IPS DF 6.9 (cell line): ENCODE measurements around the gene LRP1B.

Experiments used
- DNase-seq: peaks from one replicate; pipeline ENCODE4 v3.0.0-alpha.2; 2013; ENCODE audit warnings: low read depth, low spot score
- H3K27ac ChIP-seq: one replicate; pipeline ENCODE4 v1.5.1; 2013; ENCODE audit warnings: low read length, control low read depth
- H3K27me3 ChIP-seq: 2 replicates; pipeline ENCODE4 v1.6.1; 2013; ENCODE audit warnings: mild to moderate bottlenecking, low read length; ENCODE audit not compliant: control insufficient read depth, insufficient read depth
- H3K36me3 ChIP-seq: 2 replicates; pipeline ENCODE4 v1.6.1; 2013; ENCODE audit warnings: low read length; ENCODE audit not compliant: control insufficient read depth, insufficient read depth
- H3K4me1 ChIP-seq: 2 replicates; pipeline ENCODE4 v1.6.1; 2013; ENCODE audit warnings: low read length; ENCODE audit not compliant: control insufficient read depth, insufficient read depth
- H3K4me3 ChIP-seq: 2 replicates; pipeline ENCODE4 v1.5.1; 2013; ENCODE audit warnings: mild to moderate bottlenecking, low read length
- H3K9me3 ChIP-seq: 2 replicates; pipeline ENCODE4 v1.6.1; 2013; ENCODE audit warnings: low read length, inconsistent platforms; ENCODE audit not compliant: control insufficient read depth, insufficient read depth
- WGBS: extraction: QIAGEN DNeasy Blood & Tissue Kit; methylation state at CpG from one replicate; pipeline ENCODE4 v1.1.7; 2013; ENCODE audit warnings: mixed read lengths, missing lambda C conversion rate; ENCODE audit not compliant: insufficient read length, insufficient coverage; 5-methylcytosine and 5-hydroxymethylcytosine counted together

The LRP1B gene

DNA sequence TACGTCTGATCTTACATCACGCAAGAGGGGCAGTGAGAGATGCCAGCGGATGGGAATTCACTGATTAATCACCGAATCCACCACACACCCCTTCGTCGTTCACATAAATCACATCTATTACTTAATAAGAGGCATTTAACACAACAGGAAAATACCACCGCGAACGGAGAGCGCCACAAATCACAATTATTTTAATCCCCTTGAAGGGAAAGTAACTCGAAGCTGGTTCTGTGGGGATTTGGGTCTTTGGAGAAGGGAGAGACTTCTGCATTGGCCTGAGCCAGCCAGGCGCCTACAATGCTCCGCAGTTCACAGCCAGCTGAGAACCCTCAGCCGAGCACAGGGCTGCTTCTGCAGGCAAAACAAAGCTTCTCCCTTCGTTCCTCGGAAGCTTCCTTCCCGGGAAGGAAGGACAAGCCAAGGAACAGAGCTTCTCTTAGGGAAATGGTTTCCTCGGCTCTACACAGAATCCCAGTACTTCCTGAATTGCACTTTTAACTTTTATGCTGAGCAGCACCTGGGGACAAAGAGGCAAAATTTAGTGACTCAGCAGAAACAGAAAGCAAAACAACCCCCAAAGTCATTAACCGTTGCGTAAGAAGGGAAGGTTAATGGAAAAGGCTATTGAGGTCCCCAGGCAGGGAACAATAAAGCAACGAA lies at the start of gene LRP1B:
Gene LRP1B, minus strand, starts transcription at position 7 of the 660 bp plus-strand sequence. CDS start 287 bp downstream, outside the sequence.
- DNase-seq = no peak
- Histone ChIP-seq H3K4me3 (peak within 1 kb of the TSS; percentile 43; the same call in 1 of the 2 replicates), H3K27ac (no peak within 1 kb of the TSS), H3K36me3 (no peaks in the 10 kb centered on the region), H3K9me3 (no peaks in the 10 kb centered on the region), H3K27me3 (peaks cover 13% of the 10 kb centered on the region; the same call in 1 of the 2 replicates), H3K4me1 (no peaks in the 10 kb centered on the region)
- WGBS = no CpG with 5 or more reads among the region's 21 CpGs

DNA sequence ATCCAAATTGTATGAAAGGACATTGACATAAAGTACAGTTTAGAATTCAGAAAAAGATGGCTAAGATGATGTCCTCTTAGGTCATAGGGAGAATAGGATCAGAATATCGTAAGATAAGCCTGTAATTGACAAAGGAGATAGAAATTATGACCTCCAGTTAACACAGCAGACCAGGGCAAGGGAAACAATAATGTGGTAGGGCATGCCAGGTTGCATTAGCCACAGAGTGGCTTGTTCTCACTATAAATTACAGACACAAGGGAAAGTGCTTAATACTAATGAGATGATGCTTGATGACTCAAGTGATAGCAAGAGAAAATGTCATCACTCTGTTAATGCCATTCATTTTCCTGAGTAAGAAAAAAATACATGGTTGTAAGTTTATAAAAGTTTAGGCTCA lies 48.9 kb upstream of the LRP1B start:
- Histone ChIP-seq H3K27me3 (no peaks in the 10 kb centered on the region), H3K9me3 (no peaks in the 10 kb centered on the region), H3K27ac (no peak overlapping the region), H3K36me3 (no peaks in the 10 kb centered on the region), H3K4me1 (no peaks in the 10 kb centered on the region), H3K4me3 (no peak overlapping the region)
- no CpG with 5 or more reads among the region's 1 CpG for WGBS
- DNase-seq = no peak

DNA sequence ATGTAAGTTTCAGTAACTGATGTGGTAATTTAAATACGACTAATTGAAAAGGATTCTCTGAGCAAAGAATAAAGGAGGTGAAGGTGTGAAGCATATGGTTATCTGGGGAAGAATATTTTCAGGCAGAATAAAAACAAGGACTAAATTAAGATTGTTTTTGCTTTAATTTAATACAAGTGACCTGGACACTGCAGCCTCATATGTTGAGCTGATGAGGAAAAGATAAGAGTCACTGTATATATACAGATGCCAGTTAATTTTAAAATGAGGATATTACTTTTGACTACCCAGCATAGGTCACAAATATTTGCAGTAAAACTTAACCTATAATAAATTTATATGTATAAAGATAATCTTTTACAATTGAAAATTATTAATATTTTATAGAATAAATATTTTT lies 47.8 kb upstream of the LRP1B start:
- WGBS = 100% methylated on average over 1 of the region's 1 CpG
- H3K36me3 ChIP-seq = no peaks in the 10 kb centered on the region
- DNase-seq = no peak
- no peak overlapping the region for H3K27ac ChIP-seq
- no peak overlapping the region for H3K4me3 ChIP-seq
- no peaks in the 10 kb centered on the region for H3K27me3 ChIP-seq
- no peaks in the 10 kb centered on the region for H3K4me1 ChIP-seq
- no peaks in the 10 kb centered on the region for H3K9me3 ChIP-seq

DNA sequence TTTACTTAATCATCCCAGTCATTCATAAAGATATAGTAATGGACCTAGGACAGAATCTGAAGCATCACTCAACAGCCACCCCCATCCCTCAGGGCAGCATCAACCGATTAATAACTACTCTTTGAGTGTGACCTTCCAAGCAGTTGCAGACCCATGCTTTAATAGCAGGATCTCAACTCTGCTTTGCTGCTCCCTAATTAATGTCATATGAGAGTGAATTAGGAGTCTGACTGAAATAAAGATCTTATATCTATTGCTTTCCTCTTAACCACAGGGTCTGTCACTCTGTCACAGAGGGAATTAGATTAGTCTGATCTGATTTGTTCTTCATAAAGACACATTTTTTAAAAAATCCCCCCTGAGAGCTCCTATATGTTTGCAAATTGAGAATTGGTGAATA lies 46.1 kb upstream of the LRP1B start:
- no peak for DNase-seq
- no peaks in the 10 kb centered on the region for H3K4me1 ChIP-seq
- H3K36me3 ChIP-seq = no peaks in the 10 kb centered on the region
- no peaks in the 10 kb centered on the region for H3K27me3 ChIP-seq
- H3K27ac ChIP-seq = no peak overlapping the region
- no peaks in the 10 kb centered on the region for H3K9me3 ChIP-seq
- WGBS = no CpG with 5 or more reads among the region's 1 CpG
- no peak overlapping the region for H3K4me3 ChIP-seq

DNA sequence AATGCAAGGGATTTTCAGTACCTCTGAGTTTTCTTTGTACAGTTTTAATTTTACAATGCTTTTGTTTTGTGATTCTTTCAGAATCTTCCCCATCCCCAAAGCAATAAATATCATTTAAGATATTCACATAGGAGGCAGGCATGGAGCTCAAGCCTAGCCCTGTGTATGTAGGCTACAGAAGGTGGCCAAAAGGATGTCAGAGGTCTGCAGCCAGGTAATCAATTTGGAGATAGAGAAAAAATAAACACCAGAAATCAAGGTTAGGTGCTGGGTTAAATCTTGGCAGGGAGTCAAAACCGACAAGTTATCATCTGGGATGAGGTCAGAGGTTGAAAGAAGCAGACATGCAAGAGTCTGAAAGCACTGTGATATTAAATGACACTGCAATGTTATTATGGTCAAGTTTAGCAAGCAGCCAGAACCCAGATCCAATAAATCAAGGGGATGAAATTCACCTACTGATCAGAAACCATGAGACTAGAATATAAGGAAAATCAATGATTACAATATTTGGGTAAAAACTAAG lies 45.1 kb upstream of the LRP1B start:
- Histone ChIP-seq H3K4me3 (no peak overlapping the region), H3K27me3 (no peaks in the 10 kb centered on the region), H3K9me3 (no peaks in the 10 kb centered on the region), H3K4me1 (no peaks in the 10 kb centered on the region), H3K36me3 (no peaks in the 10 kb centered on the region), H3K27ac (no peak overlapping the region)
- WGBS = no CpG with 5 or more reads among the region's 1 CpG
- no peak for DNase-seq

DNA sequence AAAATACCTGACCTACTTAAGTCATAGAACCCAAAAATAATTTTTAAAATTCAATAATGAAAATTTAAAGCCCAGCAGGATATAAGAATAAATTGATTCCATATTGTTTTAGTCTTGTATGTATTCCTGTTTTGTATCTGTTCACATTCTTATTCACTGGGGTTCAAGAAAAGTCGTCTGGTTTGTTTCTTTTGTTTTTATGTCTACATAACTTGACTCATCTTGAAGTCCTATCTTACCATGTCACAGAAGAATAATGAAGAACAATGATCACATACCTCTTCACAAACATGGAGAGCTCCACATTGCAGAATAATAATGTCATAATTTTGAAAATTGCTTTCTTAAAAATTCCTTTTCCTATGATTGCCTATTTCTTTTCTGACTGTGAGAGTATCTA lies 43.4 kb upstream of the LRP1B start:
- WGBS = no CpG with 5 or more reads among the region's 1 CpG
- DNase-seq = no peak
- Histone ChIP-seq H3K9me3 (no peaks in the 10 kb centered on the region), H3K4me1 (no peaks in the 10 kb centered on the region), H3K27me3 (no peaks in the 10 kb centered on the region), H3K36me3 (no peaks in the 10 kb centered on the region), H3K27ac (no peak overlapping the region), H3K4me3 (no peak overlapping the region)

DNA sequence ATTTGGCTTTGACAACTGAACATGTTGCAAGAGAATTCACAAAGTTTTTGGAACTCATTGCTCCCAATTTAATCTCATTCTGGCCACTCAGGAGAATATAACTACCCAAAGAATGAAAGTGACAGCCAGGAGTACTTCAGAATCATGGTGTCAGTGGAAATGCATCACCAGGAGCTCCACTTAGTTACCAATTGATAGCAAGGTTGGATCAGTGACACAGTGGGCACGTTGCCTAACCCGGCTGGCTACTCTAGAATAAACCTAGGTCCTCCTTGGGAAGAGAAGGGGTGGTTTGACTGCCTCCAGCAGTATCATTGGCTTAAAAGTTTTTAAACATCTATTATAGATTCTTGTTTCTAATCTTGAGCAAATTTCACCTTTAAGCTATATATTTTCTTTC lies 40.0 kb upstream of the LRP1B start:
- no CpG with 5 or more reads among the region's 2 CpGs for WGBS
- Histone ChIP-seq H3K4me3 (no peak overlapping the region), H3K27me3 (no peaks in the 10 kb centered on the region), H3K4me1 (no peaks in the 10 kb centered on the region), H3K36me3 (no peaks in the 10 kb centered on the region), H3K9me3 (no peaks in the 10 kb centered on the region), H3K27ac (no peak overlapping the region)
- DNase-seq = no peak

DNA sequence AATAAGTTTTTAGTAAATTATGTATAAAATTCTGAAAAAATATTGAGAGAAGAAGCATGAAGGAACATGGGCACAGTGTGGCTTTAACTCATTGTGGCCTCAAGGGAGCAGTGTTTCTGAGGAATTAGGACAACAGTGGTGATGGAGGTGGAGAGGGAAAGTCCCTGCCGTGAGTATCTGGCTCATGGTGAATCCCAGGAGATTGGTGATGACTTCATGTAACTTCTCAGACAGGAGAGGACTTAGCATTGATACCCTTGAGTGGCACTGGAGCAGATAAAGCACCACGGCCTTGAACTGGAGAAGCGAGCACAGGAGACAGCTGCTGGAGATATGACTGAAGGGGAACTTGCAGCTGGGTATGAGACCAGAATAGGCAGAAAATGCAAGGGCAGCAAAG lies 35.0 kb upstream of the LRP1B start:
- no peaks in the 10 kb centered on the region for H3K27me3 ChIP-seq
- no peak overlapping the region for H3K4me3 ChIP-seq
- DNase-seq = no peak
- WGBS = no CpG with 5 or more reads among the region's 3 CpGs
- no peaks in the 10 kb centered on the region for H3K4me1 ChIP-seq
- no peak overlapping the region for H3K27ac ChIP-seq
- no peaks in the 10 kb centered on the region for H3K36me3 ChIP-seq
- H3K9me3 ChIP-seq = no peaks in the 10 kb centered on the region

DNA sequence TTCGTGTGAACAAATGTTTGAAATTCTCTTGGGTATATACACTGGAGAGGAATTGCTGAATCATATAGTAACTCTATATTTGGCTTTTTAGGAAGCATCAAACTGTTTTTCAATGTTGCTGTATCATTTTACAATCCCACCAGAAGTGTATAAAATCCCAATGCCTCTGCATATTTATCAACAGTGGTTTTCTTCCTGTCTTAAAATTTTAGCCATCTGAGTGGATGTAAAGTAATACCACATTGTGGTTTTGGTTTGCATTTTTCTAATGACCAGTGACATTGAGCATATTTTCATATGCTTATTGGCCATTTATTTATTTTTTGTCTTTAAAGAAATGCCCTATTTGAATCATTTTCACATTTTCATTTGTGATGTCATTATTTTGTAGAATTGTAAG lies 22.8 kb upstream of the LRP1B start:
- H3K9me3 ChIP-seq = no peaks in the 10 kb centered on the region

DNA sequence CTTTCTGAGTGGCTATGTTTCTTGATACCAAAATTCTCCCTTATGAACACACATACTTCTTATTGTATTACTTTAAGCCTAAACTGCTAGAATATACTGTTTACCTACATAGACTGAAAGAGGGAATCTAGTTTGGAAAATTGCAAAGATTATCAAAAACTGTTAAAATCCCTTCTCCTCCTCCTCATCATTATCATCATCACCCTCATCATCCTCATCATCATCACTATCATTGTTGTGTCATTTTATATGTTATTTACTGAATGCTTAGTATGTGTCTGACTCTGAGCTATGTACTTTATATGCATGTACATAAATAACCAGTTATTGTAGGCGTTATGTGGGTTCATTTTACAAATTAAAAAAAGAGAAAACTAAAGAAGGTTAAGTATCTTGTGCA lies 19.6 kb upstream of the LRP1B start:
- Histone ChIP-seq H3K4me3 (no peak overlapping the region), H3K4me1 (no peaks in the 10 kb centered on the region), H3K27ac (no peak overlapping the region), H3K27me3 (no peaks in the 10 kb centered on the region), H3K9me3 (no peaks in the 10 kb centered on the region), H3K36me3 (no peaks in the 10 kb centered on the region)
- DNase-seq = no peak
- WGBS = no CpG with 5 or more reads among the region's 1 CpG

More for the DNA sequence above, 22.8 kb upstream of the LRP1B start:
- Histone ChIP-seq H3K4me1 (no peaks in the 10 kb centered on the region), H3K36me3 (no peaks in the 10 kb centered on the region), H3K27me3 (no peaks in the 10 kb centered on the region), H3K27ac (no peak overlapping the region), H3K4me3 (no peak overlapping the region)
- no peak for DNase-seq
- WGBS = no CpG with 5 or more reads among the region's 1 CpG

DNA sequence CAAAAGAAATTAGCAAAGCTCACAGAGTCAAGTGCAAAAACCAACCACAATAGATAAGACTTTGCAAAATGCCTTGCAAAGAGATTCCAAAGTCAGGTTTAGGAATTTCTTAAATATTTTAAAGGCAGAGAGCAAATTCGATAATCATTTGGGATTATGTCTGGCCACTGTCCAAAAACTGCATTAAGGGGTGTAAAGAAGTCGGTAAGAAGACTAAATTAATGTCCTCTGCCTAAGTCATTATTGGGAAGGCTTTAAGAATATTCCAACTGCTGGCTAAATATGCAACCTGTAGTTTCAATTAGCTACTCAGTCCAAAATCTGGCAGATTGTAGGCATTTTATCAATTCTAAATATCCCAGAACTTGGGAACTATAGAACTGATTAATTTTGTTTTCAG lies 13.7 kb upstream of the LRP1B start:
- no CpG with 5 or more reads among the region's 2 CpGs for WGBS
- DNase-seq = no peak
- Histone ChIP-seq H3K36me3 (no peaks in the 10 kb centered on the region), H3K27me3 (no peaks in the 10 kb centered on the region), H3K4me3 (no peak overlapping the region), H3K4me1 (no peaks in the 10 kb centered on the region), H3K27ac (no peak overlapping the region), H3K9me3 (no peaks in the 10 kb centered on the region)
